Activated naive CD4-positive, alpha-beta T cell treated with anti-CD3 and anti-CD28 coated beads, Interleukin-2, amount 50 U/mL, for 24 hours (primary cell): ENCODE data around the gene CCDC3.

ENCODE experiments used
- H3K27ac Mint-ChIP-seq: one replicate; pipeline ENCODE4 v1.8.0; 2021; ENCODE audit warnings: mild to moderate bottlenecking, mixed read lengths
- H3K27me3 Mint-ChIP-seq: one replicate; pipeline ENCODE4 v1.8.0; 2021; ENCODE audit warnings: mixed read lengths
- H3K36me3 Mint-ChIP-seq: one replicate; pipeline ENCODE4 v1.8.0; 2021; ENCODE audit warnings: mixed read lengths
- H3K4me1 Mint-ChIP-seq: one replicate; pipeline ENCODE4 v1.8.0; 2021; ENCODE audit warnings: mixed read lengths
- H3K4me3 Mint-ChIP-seq: one replicate; pipeline ENCODE4 v1.8.0; 2021; ENCODE audit warnings: mild to moderate bottlenecking, mixed read lengths
- H3K9me3 Mint-ChIP-seq: one replicate; pipeline ENCODE4 v1.8.0; 2021; ENCODE audit warnings: mixed read lengths

The CCDC3 gene

GRCh38 chr10:12905067-12905466 is 96.4 kb downstream of the CCDC3 start:
- peaks cover 8% of the 10 kb centered on the region for H3K27me3 Mint-ChIP-seq
- H3K27ac Mint-ChIP-seq: no peak overlapping the region
- no peak overlapping the region for H3K4me3 Mint-ChIP-seq
- H3K4me1 Mint-ChIP-seq: no peaks in the 10 kb centered on the region
- no peaks in the 10 kb centered on the region for H3K36me3 Mint-ChIP-seq
- H3K9me3 Mint-ChIP-seq: no peaks in the 10 kb centered on the region

- peaks cover 8% of the 10 kb centered on the region for H3K27me3 Mint-ChIP-seq
- H3K27ac Mint-ChIP-seq: no peak overlapping the region
- H3K36me3 Mint-ChIP-seq: no peaks in the 10 kb centered on the region
- no peak overlapping the region for H3K4me3 Mint-ChIP-seq
- no peaks in the 10 kb centered on the region for H3K9me3 Mint-ChIP-seq
- H3K4me1 Mint-ChIP-seq: no peaks in the 10 kb centered on the region
These were observed 98.6 kb downstream of the CCDC3 start for GRCh38 chr10:12902851-12903358.

GRCh38 chr10:12902135-12902572 is 99.4 kb downstream of the CCDC3 start:
- Mint-ChIP-seq H3K4me1 (no peaks in the 10 kb centered on the region), H3K27ac (no peak overlapping the region), H3K4me3 (no peak overlapping the region), H3K27me3 (peaks cover 8% of the 10 kb centered on the region), H3K36me3 (no peaks in the 10 kb centered on the region), H3K9me3 (no peaks in the 10 kb centered on the region)

GRCh38 chr10:12899546-12899945 is 102.0 kb downstream of the CCDC3 start:
- Mint-ChIP-seq H3K9me3 (no peaks in the 10 kb centered on the region), H3K4me3 (no peak overlapping the region), H3K27ac (no peak overlapping the region), H3K36me3 (no peaks in the 10 kb centered on the region), H3K27me3 (peaks cover 12% of the 10 kb centered on the region), H3K4me1 (no peaks in the 10 kb centered on the region)

- H3K27me3 Mint-ChIP-seq: peaks cover 13% of the 10 kb centered on the region
- H3K9me3 Mint-ChIP-seq: no peaks in the 10 kb centered on the region
- H3K36me3 Mint-ChIP-seq: no peaks in the 10 kb centered on the region
- no peak overlapping the region for H3K4me3 Mint-ChIP-seq
- H3K27ac Mint-ChIP-seq: no peak overlapping the region
- no peaks in the 10 kb centered on the region for H3K4me1 Mint-ChIP-seq
These were observed 103.2 kb downstream of the CCDC3 start for GRCh38 chr10:12898271-12898670.

- Mint-ChIP-seq H3K4me3 (no peak overlapping the region), H3K27ac (no peak overlapping the region), H3K4me1 (no peaks in the 10 kb centered on the region), H3K36me3 (no peaks in the 10 kb centered on the region), H3K9me3 (no peaks in the 10 kb centered on the region), H3K27me3 (peaks cover 13% of the 10 kb centered on the region)
These were observed 104.2 kb downstream of the CCDC3 start for GRCh38 chr10:12897278-12897677.

- H3K27me3 Mint-ChIP-seq: peaks cover 7% of the 10 kb centered on the region
- H3K36me3 Mint-ChIP-seq: no peaks in the 10 kb centered on the region
- no peaks in the 10 kb centered on the region for H3K9me3 Mint-ChIP-seq
- no peak overlapping the region for H3K27ac Mint-ChIP-seq
- H3K4me3 Mint-ChIP-seq: no peak overlapping the region
- no peaks in the 10 kb centered on the region for H3K4me1 Mint-ChIP-seq
These were observed 105.3 kb downstream of the CCDC3 start for GRCh38 chr10:12896251-12896650.

DNA sequence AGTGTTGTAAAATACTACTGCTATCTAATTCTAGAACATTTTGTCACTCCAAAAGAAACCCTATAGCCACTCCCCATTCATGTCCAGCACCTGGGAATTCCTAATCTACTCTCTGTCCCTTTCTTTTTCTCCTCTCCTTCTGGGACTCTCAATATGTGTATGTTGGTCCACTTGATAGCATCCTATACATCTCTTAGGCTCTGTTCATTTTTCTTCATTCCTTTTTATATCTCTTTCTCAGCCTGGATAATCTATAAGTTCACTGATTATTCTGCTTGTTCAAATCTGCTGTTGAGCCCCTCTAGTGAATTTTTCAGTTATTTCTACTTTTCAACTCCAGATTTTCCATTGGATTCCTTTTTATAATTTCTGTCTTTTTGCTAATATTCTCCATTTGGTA is 108.6 kb downstream of the CCDC3 start:
- Mint-ChIP-seq H3K9me3 (no peaks in the 10 kb centered on the region), H3K4me1 (no peaks in the 10 kb centered on the region), H3K27me3 (peaks cover 7% of the 10 kb centered on the region), H3K4me3 (no peak overlapping the region), H3K27ac (no peak overlapping the region), H3K36me3 (no peaks in the 10 kb centered on the region)

DNA sequence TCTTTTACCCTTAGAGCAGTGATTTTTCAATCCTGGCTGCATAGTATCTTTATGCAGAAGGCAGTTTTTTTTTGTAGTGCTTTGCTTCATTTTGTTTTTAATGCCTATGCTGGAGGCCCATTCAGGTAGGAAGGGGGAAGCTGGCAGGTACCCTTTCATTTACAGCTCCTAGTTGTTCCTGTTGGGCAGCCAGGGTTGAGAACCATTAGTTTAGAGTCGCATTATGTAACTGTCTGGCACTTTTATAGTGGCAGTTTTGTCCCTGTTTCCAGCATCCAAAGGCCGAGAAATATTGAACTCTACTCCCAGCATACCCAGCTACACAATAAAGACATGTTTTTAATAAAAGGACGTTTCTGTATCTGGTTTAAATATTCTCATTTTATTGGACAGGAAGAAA is 110.6 kb downstream of the CCDC3 start:
- Mint-ChIP-seq H3K4me1 (no peaks in the 10 kb centered on the region), H3K4me3 (no peak overlapping the region), H3K27me3 (peaks cover 5% of the 10 kb centered on the region), H3K9me3 (no peaks in the 10 kb centered on the region), H3K27ac (no peak overlapping the region), H3K36me3 (no peaks in the 10 kb centered on the region)

- Mint-ChIP-seq H3K4me1 (no peaks in the 10 kb centered on the region), H3K27me3 (peaks cover 7% of the 10 kb centered on the region), H3K27ac (no peak overlapping the region), H3K4me3 (no peak overlapping the region), H3K9me3 (peaks cover 5% of the 10 kb centered on the region), H3K36me3 (no peaks in the 10 kb centered on the region)
These were observed 113.0 kb downstream of the CCDC3 start for GRCh38 chr10:12888470-12888869.

DNA sequence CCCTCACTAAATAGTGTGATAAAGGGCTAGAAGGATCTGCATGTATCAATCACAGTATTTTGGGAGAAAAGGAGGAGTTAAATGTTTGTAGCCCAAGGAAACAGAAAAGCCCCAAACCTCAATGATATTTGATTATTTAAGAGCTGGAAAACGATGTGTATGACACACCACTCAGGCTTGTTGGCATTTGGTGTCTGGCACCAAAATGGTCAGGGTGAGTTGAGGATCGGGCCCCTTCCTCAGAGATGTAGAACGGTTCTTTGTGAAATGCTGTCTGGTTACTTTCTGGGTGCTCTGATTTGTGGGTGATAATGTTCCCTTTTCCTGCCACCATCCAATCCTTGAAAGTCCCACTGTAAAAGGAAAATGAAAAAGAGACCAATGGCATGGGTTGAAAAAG is 113.7 kb downstream of the CCDC3 start:
- no peak overlapping the region for H3K4me3 Mint-ChIP-seq
- H3K9me3 Mint-ChIP-seq: peaks cover 5% of the 10 kb centered on the region
- H3K27ac Mint-ChIP-seq: no peak overlapping the region
- H3K36me3 Mint-ChIP-seq: no peaks in the 10 kb centered on the region
- H3K4me1 Mint-ChIP-seq: no peaks in the 10 kb centered on the region
- peaks cover 6% of the 10 kb centered on the region for H3K27me3 Mint-ChIP-seq

- Mint-ChIP-seq H3K27ac (no peak overlapping the region), H3K4me1 (no peaks in the 10 kb centered on the region), H3K9me3 (peaks cover 5% of the 10 kb centered on the region), H3K4me3 (no peak overlapping the region), H3K27me3 (peaks cover 9% of the 10 kb centered on the region), H3K36me3 (no peaks in the 10 kb centered on the region)
These were observed 116.7 kb downstream of the CCDC3 start for GRCh38 chr10:12884851-12885250.

DNA sequence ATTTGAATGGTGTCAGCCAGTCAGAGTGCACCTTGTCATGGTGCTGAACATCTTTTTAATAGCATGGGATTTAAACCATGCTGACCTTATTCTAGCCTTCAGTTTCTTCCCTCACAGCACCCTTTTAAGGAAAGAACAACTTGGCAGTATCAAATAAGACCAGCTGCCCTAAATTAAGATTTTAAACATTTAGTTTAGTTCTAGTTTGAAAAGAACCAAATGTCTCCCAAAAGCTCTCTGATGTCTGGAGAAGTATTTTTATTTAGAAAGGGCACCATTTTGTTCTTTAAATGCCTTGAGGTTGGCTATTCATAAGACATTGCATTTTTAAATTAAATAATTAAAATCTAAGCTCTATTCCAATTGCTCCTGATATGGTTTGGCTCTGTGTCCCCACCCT is 121.1 kb downstream of the CCDC3 start:
- Mint-ChIP-seq H3K4me3 (no peak overlapping the region), H3K9me3 (peaks cover 5% of the 10 kb centered on the region), H3K27me3 (peaks cover 10% of the 10 kb centered on the region), H3K4me1 (no peaks in the 10 kb centered on the region), H3K36me3 (no peaks in the 10 kb centered on the region), H3K27ac (no peak overlapping the region)

DNA sequence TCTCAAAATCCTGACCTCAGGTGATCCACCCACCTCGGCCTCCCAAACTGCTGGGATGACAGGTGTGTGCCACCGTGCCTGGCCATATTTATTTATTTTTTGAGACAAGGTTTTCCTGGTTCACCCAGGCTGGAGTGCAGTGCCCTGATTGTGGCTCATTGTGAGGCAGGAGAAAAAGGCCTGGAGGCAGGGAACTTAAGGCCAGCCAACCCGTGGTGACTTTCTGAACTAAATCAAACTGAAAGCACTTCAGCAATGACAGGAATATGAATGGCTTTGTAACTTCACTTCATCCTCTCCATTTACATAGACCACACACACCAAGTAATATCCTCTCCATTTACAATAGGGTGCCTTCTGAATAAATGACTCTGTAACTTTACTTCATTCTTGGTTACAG is 124.4 kb downstream of the CCDC3 start:
- Mint-ChIP-seq H3K9me3 (no peaks in the 10 kb centered on the region), H3K4me1 (no peaks in the 10 kb centered on the region), H3K27ac (no peak overlapping the region), H3K4me3 (no peak overlapping the region), H3K27me3 (peaks cover 4% of the 10 kb centered on the region), H3K36me3 (no peaks in the 10 kb centered on the region)

GRCh38 chr10:12876266-12876665 is 125.2 kb downstream of the CCDC3 start:
- Mint-ChIP-seq H3K9me3 (no peaks in the 10 kb centered on the region), H3K27ac (no peak overlapping the region)

GRCh38 chr10:12875100-12875499 is 126.4 kb downstream of the CCDC3 start:
- Mint-ChIP-seq H3K9me3 (no peaks in the 10 kb centered on the region), H3K4me3 (no peak overlapping the region), H3K36me3 (no peaks in the 10 kb centered on the region), H3K4me1 (no peaks in the 10 kb centered on the region), H3K27ac (no peak overlapping the region), H3K27me3 (peaks cover 3% of the 10 kb centered on the region)

More at GRCh38 chr10:12876266-12876665, 125.2 kb downstream of the CCDC3 start:
- Mint-ChIP-seq H3K4me1 (no peaks in the 10 kb centered on the region), H3K36me3 (no peaks in the 10 kb centered on the region), H3K4me3 (no peak overlapping the region), H3K27me3 (peaks cover 3% of the 10 kb centered on the region)

- no peaks in the 10 kb centered on the region for H3K9me3 Mint-ChIP-seq
- H3K36me3 Mint-ChIP-seq: no peaks in the 10 kb centered on the region
- no peak overlapping the region for H3K27ac Mint-ChIP-seq
- no peaks in the 10 kb centered on the region for H3K4me1 Mint-ChIP-seq
- H3K27me3 Mint-ChIP-seq: peaks cover 1% of the 10 kb centered on the region
- no peak overlapping the region for H3K4me3 Mint-ChIP-seq
These were observed 127.0 kb downstream of the CCDC3 start for GRCh38 chr10:12874501-12874900.
